ENCODE results near the gene ABHD16A. TPM values are rescaled to one million over a fixed set of nuclear protein-coding genes. Genes with fewer than 3 reads are reported as not detected.
A peak's percentile ranks its signal among the peaks of the same experiment; 100 is the strongest.

ABHD16A gene
- total and polyA plus RNA-seq, 2 of the 13 experiments (the other 11 are each of a cell fraction or from before 2014, with no cell fraction given) = 43.5 to 45.4 TPM

GRCh38 chr6:31728767-31729514, 25.8 kb upstream of the ABHD16A start, which contains the start of gene DDAH2 (continued):
- TF ChIP-seq ZNF407 (CRISPR knock-in tag; IDR thresholded peaks at IDR 0.05; ENCODE audit: not compliant biosample characterization) (no peak), RFX5 (IDR thresholded peaks at IDR 0.05; ENCODE audit: low read depth, low read length) (no peak), REL (CRISPR knock-in tag; conservative IDR thresholded peaks at IDR 0.05) (no peak; the same call in 1 of the 2 replicates), SMARCE1 (IDR thresholded peaks at IDR 0.05; ENCODE audit: borderline replicate concordance) (no peak), CAMTA2 (CRISPR knock-in tag; IDR thresholded peaks at IDR 0.05; ENCODE audit: borderline replicate concordance) (0 out of 2 replicates have a peak, but pooled peaks have one; percentile 6), RXRA (CRISPR knock-in tag; IDR thresholded peaks at IDR 0.05) (0 out of 2 replicates have a peak, but pooled peaks have one; percentile 16), CHCHD3 (CRISPR knock-in tag; IDR thresholded peaks at IDR 0.05) (no peak), ZNF652 (CRISPR knock-in tag; IDR thresholded peaks at IDR 0.05; ENCODE audit: borderline replicate concordance, low read depth) (no peak), KAT7 (CRISPR knock-in tag; IDR thresholded peaks at IDR 0.05; ENCODE audit: borderline replicate concordance) (no peak), ZNF503 (CRISPR knock-in tag; IDR thresholded peaks at IDR 0.05) (no peak)
